Trophoblast cell (in vitro differentiated cells and primary cell): ENCODE results near the gene PRPF4.

Source experiments
- DNase-seq, 2 donors: peaks; one replicate each; pipeline ENCODE4 v3.0.0-alpha.2; 2016
- H2AFZ ChIP-seq: 2 replicates; pipeline ENCODE4 v1.6.1; 2013; ENCODE audit warnings: low read length, moderate library complexity, mild to moderate bottlenecking; ENCODE audit not compliant: insufficient read depth, poor library complexity
- H2AK5ac ChIP-seq: 2 replicates; pipeline ENCODE4 v1.6.1; 2013; ENCODE audit warnings: mild to moderate bottlenecking, low read length
- H2BK120ac ChIP-seq: 2 replicates; pipeline ENCODE4 v1.6.1; 2013; ENCODE audit warnings: low read length, mild to moderate bottlenecking, moderate library complexity; ENCODE audit not compliant: insufficient read depth, poor library complexity
- H2BK12ac ChIP-seq: 2 replicates; pipeline ENCODE4 v1.6.1; 2013; ENCODE audit warnings: mild to moderate bottlenecking, low read length, moderate library complexity
- H2BK5ac ChIP-seq: 2 replicates; pipeline ENCODE4 v1.6.1; 2013; ENCODE audit warnings: low read length, low read depth, moderate library complexity, mild to moderate bottlenecking; ENCODE audit not compliant: poor library complexity
- H3K14ac ChIP-seq: 2 replicates; pipeline ENCODE4 v1.6.1; 2013; ENCODE audit warnings: mild to moderate bottlenecking, low read length
- H3K18ac ChIP-seq: 2 replicates; pipeline ENCODE4 v1.6.1; 2013; ENCODE audit warnings: mild to moderate bottlenecking, low read length
- H3K23ac ChIP-seq: 2 replicates; pipeline ENCODE4 v1.6.1; 2013; ENCODE audit warnings: low read length
- H3K27ac ChIP-seq: 2 replicates; pipeline ENCODE4 v1.5.1; 2013; ENCODE audit warnings: low read depth, mild to moderate bottlenecking, inconsistent platforms, low read length, moderate library complexity
- H3K27me3 ChIP-seq: 2 replicates; pipeline ENCODE4 v1.6.1; 2013; ENCODE audit warnings: inconsistent platforms, mild to moderate bottlenecking, low read length, moderate library complexity; ENCODE audit not compliant: insufficient read depth
- H3K36me3 ChIP-seq, 2 experiments: 1 replicate in 1 of 2; 2 replicates in 1 of 2; pipeline ENCODE4 v1.6.1; 2013; ENCODE audit warnings: low read length in 2 of 2, mild to moderate bottlenecking in 2 of 2, moderate library complexity in 1 of 2; ENCODE audit not compliant: insufficient read depth in 2 of 2, control insufficient read depth in 1 of 2
- H3K4ac ChIP-seq: 2 replicates; pipeline ENCODE4 v1.6.1; 2013; ENCODE audit warnings: low read depth, mild to moderate bottlenecking, low read length, moderate library complexity
- H3K4me1 ChIP-seq, 2 experiments: 1 replicate in 1 of 2; 2 replicates in 1 of 2; pipeline ENCODE4 v1.6.1; 2013; ENCODE audit warnings: low read length in 2 of 2, mild to moderate bottlenecking in 2 of 2, moderate library complexity in 1 of 2; ENCODE audit not compliant: insufficient read depth in 2 of 2, control insufficient read depth in 1 of 2
- H3K4me2 ChIP-seq: 2 replicates; pipeline ENCODE4 v1.6.1; 2013; ENCODE audit warnings: inconsistent platforms, mild to moderate bottlenecking, low read length, moderate library complexity
- H3K4me3 ChIP-seq: 2 replicates; pipeline ENCODE4 v1.5.1; 2013; ENCODE audit warnings: mild to moderate bottlenecking, low read depth, low read length, inconsistent platforms
- H3K79me1 ChIP-seq: one replicate; pipeline ENCODE4 v1.6.1; 2013; ENCODE audit warnings: low read length
- H3K79me2 ChIP-seq: 2 replicates; pipeline ENCODE4 v1.6.1; 2013; ENCODE audit warnings: low read length, mild to moderate bottlenecking; ENCODE audit not compliant: control insufficient read depth, insufficient read depth, poor library complexity
- H3K9ac ChIP-seq: 2 replicates; pipeline ENCODE4 v1.6.1; 2013; ENCODE audit warnings: mild to moderate bottlenecking, low read length
- H3K9me3 ChIP-seq: 2 replicates; pipeline ENCODE4 v1.6.1; 2013; ENCODE audit warnings: low read depth, mild to moderate bottlenecking, control low read depth, inconsistent platforms, low read length; ENCODE audit not compliant: insufficient read depth
- H4K12ac ChIP-seq: 2 replicates; pipeline ENCODE4 v1.6.1; 2013; ENCODE audit warnings: low read depth, mild to moderate bottlenecking, low read length, moderate library complexity
- H4K8ac ChIP-seq: 2 replicates; pipeline ENCODE4 v1.6.1; 2013; ENCODE audit warnings: low read depth, mild to moderate bottlenecking, low read length, moderate library complexity
- H4K91ac ChIP-seq: one replicate; pipeline ENCODE4 v1.6.1; 2013; ENCODE audit warnings: low read depth, mild to moderate bottlenecking, low read length, moderate library complexity
- WGBS: extraction: QIAGEN DNeasy Blood & Tissue Kit; methylation state at CpG from one replicate; pipeline ENCODE4 v1.1.7; 2013; ENCODE audit warnings: missing lambda C conversion rate; ENCODE audit not compliant: insufficient read length, insufficient coverage; ENCODE audit errors: extremely low coverage; 5-methylcytosine and 5-hydroxymethylcytosine counted together

PRPF4 gene

DNA sequence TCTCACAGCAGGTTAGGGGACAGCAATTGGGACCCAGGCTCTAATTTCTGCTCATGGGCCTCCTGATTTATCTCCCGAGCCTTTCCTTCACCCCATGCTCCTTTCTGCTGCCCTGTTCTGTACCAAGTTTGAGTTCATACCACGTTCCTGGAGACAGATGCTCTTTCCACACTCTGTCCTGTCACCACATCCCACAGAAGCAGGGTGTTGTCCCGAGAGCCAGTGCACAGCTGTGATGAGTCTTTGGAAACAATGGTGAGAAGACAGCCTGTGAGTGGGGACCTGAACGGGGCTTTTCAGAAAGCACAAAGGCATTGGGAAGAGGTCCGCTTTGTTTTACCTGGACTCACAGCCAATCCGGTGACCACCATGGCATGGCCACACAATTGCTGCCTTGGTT lies 47.2 kb downstream of the PRPF4 start:
- Histone ChIP-seq H4K12ac (no peak overlapping the region), H2BK5ac (no peak overlapping the region), H3K14ac (no peak overlapping the region), H3K27me3 (no peaks in the 10 kb centered on the region), H2AFZ (no peak overlapping the region), H3K27ac (no peak overlapping the region), H3K4me3 (no peak overlapping the region), H4K8ac (no peak overlapping the region), H4K91ac (no peak overlapping the region), H3K79me2 (no peaks in the 10 kb centered on the region), H3K79me1 (no peaks in the 10 kb centered on the region), H2AK5ac (no peak overlapping the region), H3K9me3 (no peaks in the 10 kb centered on the region), H3K36me3 (no peaks in the 10 kb centered on the region), H2BK120ac (no peak overlapping the region), H3K4ac (no peak overlapping the region), H3K9ac (no peak overlapping the region), H3K23ac (no peak overlapping the region), H3K18ac (no peak overlapping the region), H3K4me1 (no peaks in the 10 kb centered on the region), H3K4me2 (no peak overlapping the region), H2BK12ac (no peak overlapping the region)
- WGBS, result no CpG with 5 or more reads among the region's 6 CpGs
- no peak for DNase-seq

DNA sequence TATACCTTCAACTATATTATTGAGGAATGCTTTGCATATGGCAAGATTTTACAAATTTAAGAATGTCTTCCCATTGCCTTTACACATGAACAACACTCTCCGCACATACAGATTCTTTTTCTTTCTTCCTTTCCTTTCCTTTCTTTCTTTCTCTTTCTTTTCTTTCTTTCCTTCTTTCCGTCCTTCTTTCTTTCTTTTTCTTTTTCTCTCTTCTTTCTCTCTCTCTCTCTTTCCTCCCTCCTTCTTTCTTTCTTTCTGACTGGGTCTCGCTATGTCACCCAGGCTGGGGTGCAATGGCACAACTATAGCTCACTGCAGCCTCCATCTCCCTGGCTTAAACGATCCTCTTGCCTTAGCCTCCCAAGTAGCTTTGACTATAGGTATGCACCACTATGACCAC lies 50.8 kb downstream of the PRPF4 start:
- H3K14ac ChIP-seq, result no peak overlapping the region
- no peaks in the 10 kb centered on the region for H3K36me3 ChIP-seq
- no peak overlapping the region for H4K8ac ChIP-seq
- no peaks in the 10 kb centered on the region for H3K9me3 ChIP-seq
- H3K4me2 ChIP-seq, result no peak overlapping the region
- no peak overlapping the region for H2AK5ac ChIP-seq
- no peak overlapping the region for H2BK5ac ChIP-seq
- H3K9ac ChIP-seq, result no peak overlapping the region
- H3K4ac ChIP-seq, result no peak overlapping the region
- H3K4me1 ChIP-seq, result no peaks in the 10 kb centered on the region
- H3K27me3 ChIP-seq, result no peaks in the 10 kb centered on the region
- no CpG with 5 or more reads among the region's 4 CpGs for WGBS
- no peaks in the 10 kb centered on the region for H3K79me1 ChIP-seq
- H3K79me2 ChIP-seq, result no peaks in the 10 kb centered on the region
- no peak overlapping the region for H3K18ac ChIP-seq
- no peak overlapping the region for H2BK12ac ChIP-seq
- H2AFZ ChIP-seq, result no peak overlapping the region
- H4K12ac ChIP-seq, result no peak overlapping the region
- no peak for DNase-seq
- no peak overlapping the region for H2BK120ac ChIP-seq
- no peak overlapping the region for H3K23ac ChIP-seq
- no peak overlapping the region for H3K4me3 ChIP-seq
- no peak overlapping the region for H3K27ac ChIP-seq
- no peak overlapping the region for H4K91ac ChIP-seq

DNA sequence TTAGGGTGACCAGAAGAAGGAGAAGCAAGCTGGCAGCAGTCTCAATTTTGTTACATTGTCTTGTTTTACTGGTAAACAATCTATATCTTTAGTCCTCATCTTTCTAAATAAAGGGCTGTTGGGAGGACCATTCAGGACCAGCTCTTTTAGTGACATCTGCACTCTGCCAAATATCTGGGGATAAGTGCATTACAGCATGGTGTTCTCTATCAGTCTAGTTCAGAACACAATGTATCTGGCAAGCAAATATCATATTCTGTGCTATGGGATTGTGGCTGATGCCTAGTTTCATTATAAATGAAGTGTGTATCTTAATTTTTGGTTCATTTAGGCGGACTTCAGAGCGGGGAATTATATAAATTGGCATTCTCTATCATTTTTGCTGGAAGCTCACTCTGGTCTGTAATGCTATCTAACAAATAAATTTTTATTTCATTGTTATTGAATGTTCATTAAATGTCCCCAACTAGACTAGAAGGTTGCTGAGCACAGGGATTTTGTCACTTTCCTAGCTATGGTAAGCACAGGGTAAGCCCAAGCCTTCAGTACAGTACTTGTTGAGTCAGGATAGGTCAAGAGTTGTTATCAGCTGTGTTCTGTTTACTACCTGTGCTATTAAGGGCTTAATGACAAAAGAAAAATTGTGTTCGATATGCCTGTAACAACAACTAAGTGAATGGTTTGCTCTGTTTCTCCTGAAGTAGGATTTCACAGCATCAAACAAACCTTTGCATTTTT lies 52.8 kb downstream of the PRPF4 start:
- Histone ChIP-seq H4K91ac (no peak overlapping the region), H3K79me2 (no peaks in the 10 kb centered on the region), H3K18ac (no peak overlapping the region), H3K4me3 (no peak overlapping the region), H3K79me1 (no peaks in the 10 kb centered on the region), H3K4ac (no peak overlapping the region), H3K4me1 (no peaks in the 10 kb centered on the region), H3K9me3 (no peaks in the 10 kb centered on the region), H3K27me3 (no peaks in the 10 kb centered on the region), H2AFZ (no peak overlapping the region), H2AK5ac (no peak overlapping the region), H3K4me2 (no peak overlapping the region), H2BK12ac (no peak overlapping the region), H3K23ac (no peak overlapping the region), H3K9ac (no peak overlapping the region), H3K14ac (no peak overlapping the region), H2BK5ac (no peak overlapping the region), H3K36me3 (no peaks in the 10 kb centered on the region), H4K8ac (no peak overlapping the region), H2BK120ac (no peak overlapping the region), H4K12ac (no peak overlapping the region), H3K27ac (no peak overlapping the region)
- WGBS, result no CpG with 5 or more reads among the region's 3 CpGs
- no peak for DNase-seq

DNA sequence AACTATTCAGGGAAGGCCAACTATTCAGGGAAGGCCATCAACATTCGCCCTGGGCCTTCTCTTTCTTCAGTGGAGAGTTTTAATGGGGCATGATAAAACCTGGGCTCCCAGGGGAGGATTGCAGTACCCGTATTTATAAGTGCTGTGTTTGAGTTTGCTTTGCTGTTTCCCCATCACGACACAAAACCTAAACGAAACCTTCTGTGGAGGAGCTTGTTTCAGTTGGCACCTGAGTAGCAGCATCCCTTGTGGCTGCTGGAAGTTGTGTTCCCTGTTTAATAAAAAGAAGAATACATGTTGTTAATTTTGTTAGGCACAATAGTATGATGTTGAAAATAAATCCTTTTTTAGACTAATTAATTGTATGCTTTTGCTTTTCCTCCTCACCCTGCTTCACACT lies 56.3 kb downstream of the PRPF4 start:
- Histone ChIP-seq H3K9ac (no peak overlapping the region), H4K8ac (no peak overlapping the region), H3K4ac (no peak overlapping the region), H4K12ac (no peak overlapping the region), H2AK5ac (no peak overlapping the region), H3K36me3 (no peaks in the 10 kb centered on the region), H3K79me1 (no peaks in the 10 kb centered on the region), H3K27me3 (no peaks in the 10 kb centered on the region), H3K27ac (no peak overlapping the region), H3K9me3 (no peaks in the 10 kb centered on the region), H2BK120ac (no peak overlapping the region), H3K79me2 (no peaks in the 10 kb centered on the region), H2BK12ac (no peak overlapping the region), H3K4me2 (no peak overlapping the region), H3K18ac (no peak overlapping the region), H2AFZ (no peak overlapping the region), H2BK5ac (no peak overlapping the region), H3K4me1 (no peaks in the 10 kb centered on the region), H3K23ac (no peak overlapping the region), H3K4me3 (no peak overlapping the region), H3K14ac (no peak overlapping the region), H4K91ac (no peak overlapping the region)
- no peak for DNase-seq
- no CpG with 5 or more reads among the region's 4 CpGs for WGBS
